SHP77 treated with DMSO at 0.1 percent for 48 hours (cell line): ENCODE results near the gene MAN2B2.
"Not testable (repeated sequence)": the region's sequence is repeated elsewhere in the genome, so short reads cannot be mapped to it uniquely, and the experiment has no call there.

Experiments
- DNase-seq: peaks from one replicate; lab custom pipeline; 2025; lab: John Stamatoyannopoulos, UW

MAN2B2 gene

DNA sequence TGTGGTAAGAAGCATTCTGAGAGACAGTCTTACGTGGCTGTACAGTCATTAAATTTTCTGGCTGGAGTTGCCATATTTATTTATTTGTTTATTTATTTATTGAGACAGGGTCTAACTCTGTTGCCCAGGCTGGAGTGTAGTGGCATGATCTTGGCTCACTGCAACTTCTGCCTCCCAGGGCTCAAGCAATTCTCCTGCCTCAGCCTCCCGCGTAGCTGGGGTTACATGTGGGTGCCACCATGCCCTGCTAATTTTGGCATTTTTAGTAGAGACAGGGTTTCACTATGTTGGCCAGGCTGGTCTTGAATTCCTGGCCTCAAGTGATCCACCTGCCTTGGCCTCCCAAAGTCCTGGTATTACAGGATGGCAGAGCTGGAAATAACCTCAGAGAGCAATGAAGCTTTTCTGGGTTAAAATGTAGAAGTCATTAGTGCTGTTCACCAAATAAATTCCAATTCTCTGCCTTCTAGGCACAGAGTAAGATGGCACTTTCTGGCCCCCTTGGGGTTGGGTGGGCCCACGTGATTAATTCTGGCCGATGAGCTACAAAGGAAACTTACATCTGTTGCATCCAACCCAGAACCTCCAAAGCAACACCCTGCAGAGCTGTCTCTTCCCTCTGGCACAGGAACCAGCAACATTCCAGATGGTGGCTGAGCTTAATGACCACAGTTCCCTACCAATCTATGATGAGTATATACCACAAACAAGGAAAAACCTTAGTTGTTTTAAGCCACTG lies 70.0 kb downstream of the MAN2B2 start:
- DNase-seq = no peak

- DNase-seq = no peak
Observed at GRCh38 chr4:6647169-6647568, 72.2 kb downstream of the MAN2B2 start.

- DNase-seq = no peak
Observed at GRCh38 chr4:6647582-6648230, 72.7 kb downstream of the MAN2B2 start.

- DNase-seq = no peak
Observed at GRCh38 chr4:6649216-6649615, 74.2 kb downstream of the MAN2B2 start.

DNA sequence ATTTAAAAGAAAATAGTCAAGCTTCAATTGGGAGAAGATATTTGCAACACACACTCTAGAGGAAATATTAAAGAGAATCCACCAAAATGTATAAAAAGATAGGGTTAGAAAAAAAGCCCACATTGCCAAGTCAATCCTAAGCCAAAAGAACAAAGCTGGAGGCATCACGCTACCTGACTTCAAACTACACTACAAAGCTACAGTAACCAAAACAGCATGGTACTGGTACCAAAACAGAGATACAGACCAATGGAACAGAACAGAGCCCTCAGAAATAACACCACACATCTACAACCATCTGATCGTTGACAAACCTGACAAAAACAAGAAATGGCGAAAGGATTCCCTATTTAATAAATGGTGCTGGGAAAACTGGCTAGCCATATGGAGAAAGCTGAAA lies 79.2 kb downstream of the MAN2B2 start:
- not testable (repeated sequence) for DNase-seq

GRCh38 chr4:6655291-6655690 lies 80.3 kb downstream of the MAN2B2 start:
- not testable (repeated sequence) for DNase-seq

DNA sequence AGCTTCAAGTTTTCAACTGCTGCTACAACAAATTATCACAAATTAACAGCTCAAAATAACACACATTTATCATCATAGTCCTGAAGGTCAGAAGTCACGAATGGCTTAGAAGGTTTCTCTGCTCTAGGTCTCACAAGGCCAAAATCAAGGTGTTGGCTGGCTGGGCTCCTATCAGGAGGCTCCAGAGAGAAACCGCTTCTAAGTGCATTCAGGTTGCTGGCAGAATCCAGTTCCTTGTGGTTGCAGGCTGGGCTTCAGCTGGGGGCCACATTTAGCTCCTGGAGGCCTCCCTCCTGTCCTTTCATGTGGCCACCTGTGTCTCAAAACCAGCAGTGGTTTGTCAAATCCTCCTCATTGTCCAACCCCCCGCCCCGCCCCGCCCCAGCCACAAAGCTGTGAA lies 80.9 kb downstream of the MAN2B2 start:
- DNase-seq = no peak

- no peak for DNase-seq
Observed at GRCh38 chr4:6657242-6658208, 82.5 kb downstream of the MAN2B2 start.

GRCh38 chr4:6658209-6658595 lies 83.2 kb downstream of the MAN2B2 start:
- DNase-seq = no peak

- DNase-seq = no peak
Observed at GRCh38 chr4:6658597-6659075, 83.6 kb downstream of the MAN2B2 start.

GRCh38 chr4:6659897-6660296 lies 84.9 kb downstream of the MAN2B2 start:
- no peak for DNase-seq

DNA sequence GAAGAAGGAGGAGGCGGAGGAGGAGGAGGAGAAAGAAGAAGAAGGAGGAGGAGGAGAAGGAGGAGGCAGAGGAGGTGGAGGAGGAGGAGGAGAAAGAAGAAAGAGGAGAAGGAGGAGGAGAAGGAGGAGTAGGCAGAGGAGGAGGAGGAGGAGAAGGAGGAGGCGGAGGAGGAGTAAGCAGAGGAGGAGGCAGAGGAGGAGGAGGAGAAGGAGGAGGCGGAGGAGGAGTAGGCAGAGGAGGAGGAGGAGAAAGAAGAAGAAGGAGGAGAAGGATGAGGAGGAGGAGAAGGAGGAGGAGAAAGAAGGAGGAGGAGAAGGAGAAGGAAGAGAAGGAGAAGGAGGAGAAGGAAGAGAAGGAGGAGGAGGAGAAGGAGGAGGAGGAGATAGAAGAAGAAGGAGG lies 85.4 kb downstream of the MAN2B2 start:
- DNase-seq = no peak

- no peak for DNase-seq
Observed at GRCh38 chr4:6662591-6662990, 87.6 kb downstream of the MAN2B2 start.

- DNase-seq = no peak
Observed at GRCh38 chr4:6663596-6664393, 88.8 kb downstream of the MAN2B2 start.

- DNase-seq = no peak
Observed at GRCh38 chr4:6665320-6665654, 90.3 kb downstream of the MAN2B2 start.

GRCh38 chr4:6668391-6668790 lies 93.4 kb downstream of the MAN2B2 start:
- no peak for DNase-seq

DNA sequence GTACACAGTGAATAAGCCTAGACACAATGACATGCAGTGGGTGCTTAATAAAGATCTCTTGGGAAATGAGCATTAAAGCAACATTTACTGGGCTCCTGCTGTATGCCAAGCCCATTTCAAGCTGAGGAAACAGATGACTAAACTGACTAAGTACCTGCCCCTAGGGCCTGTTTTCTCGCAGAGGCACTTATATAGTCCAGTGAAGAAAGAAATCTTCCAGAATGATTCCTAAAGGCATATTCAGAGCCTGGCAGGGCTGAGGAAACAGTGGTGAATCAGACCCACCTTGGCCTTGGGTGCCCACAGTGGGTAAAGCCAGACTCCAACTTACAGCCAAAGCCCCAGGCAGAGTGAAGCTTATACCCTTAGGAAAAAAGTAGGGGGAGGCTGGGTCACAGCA lies 96.7 kb downstream of the MAN2B2 start:
- DNase-seq = no peak

DNA sequence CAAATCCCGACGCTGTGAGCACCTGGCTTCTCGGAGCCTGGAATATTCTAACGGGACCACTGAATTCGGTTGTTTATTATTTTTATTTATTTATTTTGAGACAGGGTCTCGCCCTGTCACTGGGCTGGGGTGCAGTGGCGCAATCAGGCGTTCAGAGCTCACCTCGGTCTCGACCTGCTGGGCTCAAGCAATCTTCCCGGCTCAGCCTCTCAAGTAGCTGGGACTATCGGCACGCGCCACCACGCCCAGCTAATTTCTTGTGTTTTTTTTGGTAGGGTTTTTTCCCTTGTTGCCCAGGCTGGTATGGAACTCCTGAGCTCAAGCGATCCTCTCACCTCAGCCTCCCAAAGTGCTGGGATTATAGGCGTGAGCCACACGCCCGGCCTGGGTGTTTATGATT lies 97.1 kb downstream of the MAN2B2 start:
- no peak for DNase-seq

DNA sequence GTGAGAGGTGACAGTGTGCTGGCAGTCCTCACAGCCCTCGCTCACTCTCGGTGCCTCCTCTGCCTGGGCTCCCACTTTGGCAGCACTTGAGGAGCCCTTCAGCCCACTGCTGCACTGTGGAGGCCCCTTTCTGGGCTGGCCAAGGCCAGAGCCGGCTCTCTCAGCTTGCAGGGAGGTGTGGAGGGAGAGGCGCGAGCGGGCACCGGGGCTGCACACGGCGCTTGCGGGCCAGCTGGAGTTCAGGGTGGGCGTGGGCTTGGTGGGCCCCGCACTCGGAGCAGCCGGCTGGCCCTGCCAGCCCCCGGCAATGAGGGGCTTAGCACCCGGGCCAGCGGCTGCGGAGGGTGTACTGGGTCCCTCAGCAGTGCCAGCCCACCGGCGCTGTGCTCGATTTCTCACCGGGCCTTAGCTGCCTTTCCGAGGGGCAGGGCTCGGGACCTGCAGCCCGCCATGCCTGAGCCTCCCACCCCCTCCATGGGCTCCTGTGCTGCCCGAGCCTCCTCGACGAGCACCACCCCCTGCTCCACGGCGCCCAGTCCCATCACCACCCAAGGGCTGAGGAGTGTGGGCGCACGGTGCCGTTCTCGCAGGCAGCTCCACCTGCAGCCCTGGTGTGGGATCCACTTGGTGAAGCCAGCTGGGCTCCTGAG lies 97.7 kb downstream of the MAN2B2 start:
- DNase-seq = not testable (repeated sequence)
